Measurements from ENCODE around the gene SPAG17.

Gene SPAG17

DNA sequence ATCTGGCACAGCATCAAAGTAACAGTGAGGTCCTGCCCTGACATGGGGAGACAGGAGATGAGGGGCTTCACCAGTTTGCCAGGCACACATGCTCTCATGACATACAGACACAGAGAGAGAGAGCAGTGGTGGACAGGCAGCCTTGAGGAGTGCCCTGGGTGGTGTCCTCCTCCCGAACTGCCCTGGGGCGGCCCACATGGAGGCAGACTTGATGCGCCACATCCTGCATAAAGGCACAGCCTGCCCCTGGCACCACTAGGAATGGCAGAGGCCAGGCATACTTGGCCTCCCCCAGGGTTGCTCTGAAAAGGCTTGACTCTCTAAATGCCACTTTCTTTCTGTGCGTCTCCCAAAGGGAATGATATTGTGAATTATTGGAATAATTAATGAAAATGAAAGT is 67.5 kb downstream of the SPAG17 start:
- DNase-seq: no peak

DNA sequence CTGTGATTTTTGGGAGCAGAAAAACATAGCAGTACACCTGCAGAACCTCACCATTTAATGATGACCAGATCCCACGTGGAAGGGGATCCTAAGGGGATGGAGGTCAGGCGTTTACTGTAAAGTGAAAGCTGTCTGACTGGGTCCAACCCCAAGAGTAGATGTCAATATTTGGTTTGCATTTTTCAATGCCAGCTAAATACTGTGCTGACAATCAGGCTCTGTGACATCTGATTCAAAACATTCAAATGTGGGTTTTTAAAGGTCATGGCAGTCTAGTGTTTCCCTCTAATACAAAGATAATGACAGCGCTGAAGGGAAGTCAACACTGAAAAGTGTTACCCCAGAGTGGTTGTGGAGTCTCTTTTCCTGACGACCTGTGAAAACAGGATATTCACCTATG is 68.1 kb downstream of the SPAG17 start:
- no peak for DNase-seq

DNA sequence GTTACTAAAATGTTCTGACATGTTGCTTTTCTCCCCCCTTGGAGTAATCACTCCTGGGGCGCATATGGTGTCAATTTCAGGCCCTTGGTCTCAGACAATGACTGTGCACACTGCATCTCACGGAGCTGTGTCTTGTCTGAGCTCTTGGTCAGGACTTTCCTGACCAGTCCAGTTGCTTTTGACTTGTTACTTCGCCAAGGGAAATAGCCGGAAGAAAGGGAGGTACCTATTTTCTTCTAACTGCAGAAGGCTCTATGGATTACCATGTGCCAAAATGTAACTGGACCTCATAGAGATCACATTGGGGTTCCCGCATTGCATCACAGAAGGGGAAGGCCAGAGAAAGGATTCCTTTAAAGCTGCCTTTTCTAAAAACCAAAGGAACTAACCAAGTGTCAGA is 68.6 kb downstream of the SPAG17 start:
- no peak for DNase-seq

DNA sequence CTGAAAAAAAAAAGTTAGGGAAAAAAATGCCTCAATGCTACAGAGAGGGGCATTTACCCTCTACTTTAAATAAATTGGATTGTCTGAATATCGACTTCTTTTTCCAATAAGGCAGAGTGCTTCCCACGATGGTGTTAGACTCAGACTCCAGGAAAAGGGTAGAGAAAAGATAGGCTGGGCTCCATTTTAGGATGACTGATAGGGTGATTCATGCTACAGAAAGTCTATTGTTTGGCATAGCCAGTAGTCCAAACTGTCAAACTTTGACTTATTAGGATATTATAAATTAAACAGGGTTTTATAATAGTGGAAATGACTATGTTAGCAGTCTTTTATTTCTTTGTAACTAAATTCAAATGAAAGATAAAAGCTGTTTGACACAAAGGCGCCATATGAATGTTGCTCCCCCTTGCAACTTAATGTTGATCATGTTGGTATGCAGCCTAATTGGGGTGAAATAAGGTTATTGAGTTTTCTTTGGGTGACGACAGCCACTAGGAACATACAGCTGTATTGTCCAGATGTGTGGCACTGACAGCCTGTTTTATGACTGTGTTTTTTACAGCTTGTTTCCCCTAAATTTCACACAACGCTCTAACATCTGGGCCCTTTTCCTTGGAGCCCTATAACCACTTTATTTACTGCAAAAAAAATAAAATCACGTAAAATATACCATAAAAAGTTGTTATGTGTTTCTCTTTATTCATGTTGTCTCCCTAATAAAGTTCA is 69.3 kb downstream of the SPAG17 start:
- no peak for DNase-seq

DNA sequence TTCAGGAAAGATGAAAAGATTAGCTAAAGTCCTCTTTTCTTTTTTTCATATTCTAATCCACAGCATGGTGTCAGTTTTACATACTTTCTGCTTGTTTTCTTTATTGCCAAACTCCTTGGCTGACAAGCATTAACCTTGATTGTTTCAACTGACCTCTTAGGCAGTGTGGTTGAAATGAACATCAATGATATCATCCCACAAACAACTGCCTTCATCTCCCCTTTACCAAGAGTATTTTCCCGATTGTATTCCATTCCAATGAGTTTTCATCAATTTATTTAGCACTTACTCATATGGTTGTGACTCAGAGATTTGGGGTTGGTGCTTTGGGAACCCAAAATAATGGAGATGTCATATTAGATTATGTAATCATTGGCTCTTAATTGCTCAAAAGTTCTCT is 71.8 kb downstream of the SPAG17 start:
- no peak for DNase-seq

DNA sequence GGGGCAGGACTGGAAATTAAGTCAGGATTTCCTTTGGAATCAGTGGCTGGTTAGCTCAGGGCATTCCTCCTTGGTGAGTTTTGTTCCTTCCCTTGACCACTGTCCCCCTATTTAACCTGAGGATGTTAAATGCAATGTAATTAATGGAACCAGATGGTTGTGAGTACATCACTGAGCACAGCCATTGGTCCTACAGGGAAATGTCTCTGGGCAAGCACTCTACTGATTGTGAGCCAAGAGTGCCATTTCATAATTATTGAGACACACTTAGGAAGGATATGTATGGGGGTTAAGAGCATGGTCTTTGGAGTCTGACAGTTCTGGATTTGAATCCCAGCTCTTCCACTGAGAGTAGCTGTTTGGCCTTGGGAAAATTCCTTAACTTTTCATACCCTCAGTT is 74.4 kb downstream of the SPAG17 start:
- no peak for DNase-seq

DNA sequence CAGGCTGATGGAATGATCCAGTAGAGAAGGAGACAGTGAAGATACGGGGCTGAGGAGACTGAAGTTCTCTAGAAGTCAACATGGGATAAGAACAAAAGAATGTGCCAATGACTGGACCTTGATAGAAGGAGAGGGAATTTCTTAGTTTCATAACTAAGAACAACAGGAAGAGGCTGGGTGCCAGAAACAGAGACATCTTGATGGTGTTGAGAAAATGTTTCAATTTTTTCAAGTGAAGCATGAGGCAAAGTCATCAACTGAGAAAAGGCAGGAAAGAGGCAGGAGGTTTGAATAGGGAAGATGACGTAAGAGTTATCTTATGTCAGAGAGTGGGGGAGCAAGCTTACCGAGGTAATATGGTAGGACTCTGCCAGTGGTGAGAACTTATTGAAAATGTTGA is 80.1 kb downstream of the SPAG17 start:
- no peak for DNase-seq

DNA sequence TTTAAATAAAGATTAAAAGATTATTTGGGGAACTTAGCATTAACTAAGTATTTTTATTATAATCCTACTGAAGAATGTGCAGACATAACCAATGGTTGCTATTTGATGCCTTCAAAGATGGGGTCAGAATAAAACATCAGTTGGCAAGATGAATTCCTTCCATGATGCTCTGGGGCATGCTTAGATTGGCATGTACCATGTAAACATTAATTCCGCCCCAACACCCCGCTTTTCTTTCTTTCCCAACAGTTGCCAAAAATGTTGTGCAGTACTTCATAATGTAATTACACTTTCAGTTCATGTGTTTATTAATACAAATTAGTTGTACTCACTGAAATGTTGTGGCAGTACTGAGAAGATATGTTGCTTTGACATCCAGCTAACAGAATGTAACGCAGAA is 82.6 kb downstream of the SPAG17 start:
- no peak for DNase-seq

DNA sequence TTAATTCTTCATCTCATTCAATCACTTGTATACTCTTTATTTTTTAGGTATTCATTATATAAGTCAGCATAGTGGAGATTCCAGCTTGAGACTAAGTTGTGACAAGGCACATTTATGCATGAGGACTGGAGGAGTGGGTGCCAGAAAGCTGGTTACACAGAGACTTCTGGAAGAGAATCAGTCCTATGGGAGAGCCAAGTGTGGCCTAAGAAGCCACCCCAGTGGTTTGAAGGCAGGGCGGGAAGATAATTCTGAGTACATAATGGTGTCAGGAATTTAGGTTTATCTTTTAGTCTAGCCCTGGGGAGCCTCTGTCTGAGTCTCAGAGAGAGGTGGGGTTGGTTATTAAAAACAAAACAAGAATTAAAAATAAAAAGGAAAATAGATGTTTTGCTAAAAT is 83.0 kb downstream of the SPAG17 start:
- DNase-seq: no peak

DNA sequence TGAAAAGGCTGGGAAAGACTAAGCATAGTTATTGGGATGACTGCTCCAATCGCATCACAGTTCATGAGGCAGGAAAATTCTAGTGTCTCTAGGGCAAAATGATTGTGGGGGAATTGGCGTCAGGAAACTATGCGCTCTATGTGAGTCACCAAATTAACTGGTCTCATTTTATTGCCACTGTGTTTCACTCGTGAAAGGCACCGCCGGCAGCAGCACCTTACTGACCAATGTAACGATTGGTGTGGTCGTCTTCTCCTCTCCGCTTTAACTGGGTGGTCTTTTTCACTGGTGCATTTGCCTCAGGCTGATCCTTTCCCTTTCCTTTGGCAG is 83.5 kb downstream of the SPAG17 start:
- no peak for DNase-seq

DNA sequence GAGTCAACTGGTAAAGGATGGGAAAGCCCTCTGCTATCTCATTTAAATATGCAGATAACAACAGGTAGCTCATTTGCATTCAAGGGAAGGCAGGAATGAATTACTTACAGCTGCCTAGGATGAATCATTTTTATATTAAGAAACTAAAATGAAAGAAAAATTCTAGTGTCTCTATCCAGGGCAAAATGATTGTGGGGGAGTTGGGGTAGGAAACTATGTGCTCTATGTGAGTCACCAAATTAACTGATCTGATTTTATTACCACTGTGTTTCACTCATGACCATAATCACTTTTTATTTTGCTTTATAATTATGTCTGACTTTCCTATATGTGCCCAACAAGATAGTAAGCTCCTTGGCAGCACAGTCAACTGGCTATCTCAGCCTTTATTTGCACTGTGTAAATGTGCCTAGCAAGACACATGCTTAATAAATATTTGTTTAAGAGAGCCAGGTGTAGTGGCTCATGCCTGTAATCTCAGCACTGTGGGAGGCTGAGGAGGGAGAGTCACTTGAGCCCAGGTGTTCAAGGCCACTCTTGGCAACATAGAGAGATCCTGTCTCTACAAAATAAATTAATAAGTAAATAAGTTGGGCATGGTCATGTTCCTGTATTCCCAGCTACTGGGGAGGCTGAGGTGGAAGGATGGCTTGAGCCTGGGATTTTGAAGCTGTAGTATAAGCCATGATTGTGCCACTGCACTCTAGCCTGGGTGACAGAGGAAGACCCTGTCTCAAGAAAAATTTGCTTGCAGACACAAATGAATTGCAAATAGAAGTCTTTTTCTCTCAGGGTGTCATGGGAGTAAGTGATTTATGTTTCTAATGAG is 84.1 kb downstream of the SPAG17 start:
- DNase-seq: no peak

DNA sequence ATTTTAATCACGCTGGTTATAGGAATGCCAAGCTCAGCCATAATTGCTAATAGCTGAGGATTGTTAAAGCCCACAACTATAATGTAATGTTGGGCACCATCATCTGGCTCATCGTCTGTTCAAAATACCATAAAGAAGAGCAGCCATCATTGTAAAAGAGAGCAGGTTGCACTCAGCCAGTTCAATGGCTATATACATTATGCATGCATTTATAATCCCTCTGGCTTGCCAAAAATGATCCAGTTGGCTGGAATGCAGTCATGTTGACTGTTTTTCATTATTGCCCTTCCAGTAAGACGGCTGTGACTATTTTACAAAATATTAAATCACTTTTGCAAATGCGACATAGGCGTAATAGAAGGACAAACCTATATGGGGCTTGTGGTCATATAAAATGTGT is 85.3 kb downstream of the SPAG17 start:
- no peak for DNase-seq

DNA sequence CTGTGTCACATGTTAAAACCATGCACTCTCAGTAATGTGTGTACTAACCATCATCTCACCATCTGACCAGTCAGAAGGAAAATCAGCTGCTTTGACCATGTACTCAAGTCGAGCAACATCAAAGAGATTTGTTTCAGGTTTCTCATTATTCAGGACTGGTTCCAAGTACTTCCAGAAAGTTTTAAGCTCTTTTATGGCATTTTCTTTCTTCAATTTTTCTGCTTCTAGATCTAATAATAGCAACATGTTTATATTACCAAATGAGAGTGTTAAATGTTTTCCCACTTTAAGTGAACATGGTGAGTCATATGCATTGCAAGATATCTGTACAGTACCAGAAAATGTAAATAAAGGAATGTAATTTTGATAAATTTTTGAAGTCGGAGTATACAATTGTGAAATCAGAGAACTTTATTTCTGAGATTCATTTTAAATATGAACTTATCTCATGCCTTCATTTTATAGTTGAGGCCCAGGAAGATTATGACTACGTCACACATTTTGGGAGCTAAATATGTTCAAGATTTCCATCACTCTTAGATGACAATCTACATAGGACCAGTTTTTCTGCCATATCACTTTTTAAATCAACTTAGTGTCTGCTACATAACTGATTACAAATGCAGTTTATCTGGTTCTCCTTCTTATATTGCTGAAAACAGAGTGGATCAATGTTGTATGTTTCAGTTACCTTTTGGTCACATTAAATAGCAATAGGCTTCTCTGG is 87.2 kb downstream of the SPAG17 start:
- DNase-seq: no peak

DNA sequence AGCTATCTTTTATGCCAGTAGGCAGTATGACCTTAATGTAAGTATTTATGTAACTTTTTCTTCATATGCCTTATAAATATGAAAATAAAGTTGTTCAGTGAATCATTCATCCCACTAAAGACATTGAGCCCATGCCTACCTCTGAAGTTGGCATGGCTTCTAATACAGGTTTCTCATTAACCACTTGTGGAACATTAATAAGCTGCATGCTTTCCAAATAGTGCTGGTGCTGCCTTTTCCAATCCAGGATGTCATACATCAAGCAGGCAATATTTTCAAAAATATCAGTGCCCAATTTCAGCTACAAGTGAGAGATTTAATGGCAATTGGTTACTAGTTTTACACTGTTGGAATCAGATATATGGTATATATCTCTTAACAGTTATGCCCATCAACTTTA is 92.0 kb downstream of the SPAG17 start:
- DNase-seq: no peak

DNA sequence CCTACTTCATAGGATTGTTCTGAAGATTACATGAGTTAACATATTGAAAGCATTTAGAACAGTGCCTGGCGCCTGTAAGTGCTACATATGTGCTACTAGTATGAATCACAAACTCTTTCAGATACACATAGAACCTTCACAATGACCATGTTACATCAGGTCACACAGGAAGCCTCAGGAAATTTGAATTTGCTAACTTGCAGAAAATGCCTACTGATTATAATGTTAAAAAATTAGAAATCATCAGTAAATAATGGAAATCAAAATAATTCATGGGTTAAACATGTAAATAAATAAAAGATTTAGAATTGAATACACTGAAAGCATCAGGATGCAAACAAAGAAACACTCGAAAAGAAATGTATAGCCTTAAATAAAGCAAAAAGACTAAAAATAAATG is 94.9 kb downstream of the SPAG17 start:
- DNase-seq: no peak

DNA sequence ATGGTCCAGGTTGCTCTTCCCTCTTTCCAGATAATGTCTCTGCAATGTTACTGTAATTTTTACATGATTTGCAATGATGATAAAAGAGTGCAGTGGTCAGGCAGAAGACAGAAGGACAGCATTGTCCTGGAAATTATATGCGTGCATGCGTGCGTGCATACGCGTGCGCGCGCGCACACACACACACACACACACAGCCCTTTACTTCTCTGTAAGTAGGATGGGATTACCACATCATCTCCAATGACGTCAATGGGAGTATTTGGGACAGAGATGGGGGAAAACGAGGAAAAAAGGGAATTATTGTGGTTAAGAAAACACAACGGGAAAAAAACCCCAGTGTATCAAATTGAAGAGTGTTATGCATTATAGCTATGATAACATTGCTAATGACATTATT is 99.7 kb downstream of the SPAG17 start:
- DNase-seq: no peak

DNA sequence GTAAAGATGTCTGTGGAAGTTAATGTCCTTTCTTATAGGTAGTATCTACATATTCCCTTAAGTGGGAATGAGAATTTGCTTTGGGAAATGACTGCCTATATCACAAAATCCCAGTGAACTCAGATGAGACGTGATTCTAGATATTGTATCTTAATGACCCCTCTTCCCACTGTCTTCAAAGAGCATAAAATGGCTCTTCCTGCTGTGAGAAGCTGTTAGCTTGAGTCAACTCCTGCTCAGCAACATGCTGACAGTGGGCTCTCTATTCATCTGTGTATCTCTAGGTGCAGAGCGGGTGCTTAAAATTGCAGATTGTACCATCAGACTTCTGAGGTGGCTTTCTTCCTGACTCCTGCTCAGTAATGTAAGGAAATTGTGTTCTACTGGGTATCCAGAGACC is 100.6 kb downstream of the SPAG17 start:
- no peak for DNase-seq

DNA sequence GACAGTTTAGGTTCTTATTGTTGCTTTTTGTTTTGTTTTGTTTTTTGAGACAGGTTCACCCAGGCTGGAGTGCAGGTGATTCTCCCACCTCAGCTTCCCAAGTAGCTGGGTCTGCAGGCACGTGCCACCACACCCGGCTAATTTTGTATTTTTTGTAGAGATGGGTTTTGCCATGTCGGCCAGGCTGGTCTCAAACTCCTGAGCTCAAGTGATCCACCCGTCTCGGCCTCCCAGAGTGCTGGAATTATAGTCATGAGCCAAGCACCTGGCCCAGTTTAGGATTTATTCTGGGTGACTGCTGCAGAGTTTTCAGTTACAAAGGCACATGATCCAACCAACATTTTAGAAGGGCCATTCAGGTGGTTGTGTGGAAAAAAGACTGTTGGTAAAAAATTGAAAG is 102.0 kb downstream of the SPAG17 start:
- DNase-seq: no peak

DNA sequence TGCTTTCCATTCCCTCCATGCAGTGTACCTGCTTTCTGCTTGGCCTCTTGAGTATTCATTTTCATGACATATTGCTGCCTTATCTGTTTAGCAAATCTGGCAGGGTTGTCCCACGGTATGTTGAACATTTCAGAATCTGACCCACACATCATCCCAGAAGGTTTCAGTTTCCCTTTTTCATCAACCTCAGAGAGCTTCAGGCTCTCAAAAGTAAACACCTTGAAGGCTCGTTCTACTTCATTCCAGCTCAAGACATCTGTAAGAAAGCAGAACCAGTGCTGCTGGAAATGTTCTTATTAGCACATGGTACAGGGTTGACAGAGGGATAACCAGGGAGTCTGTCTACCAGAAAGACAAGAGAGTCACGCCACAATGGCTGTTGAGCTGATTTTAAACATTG is 103.6 kb downstream of the SPAG17 start:
- DNase-seq: no peak

DNA sequence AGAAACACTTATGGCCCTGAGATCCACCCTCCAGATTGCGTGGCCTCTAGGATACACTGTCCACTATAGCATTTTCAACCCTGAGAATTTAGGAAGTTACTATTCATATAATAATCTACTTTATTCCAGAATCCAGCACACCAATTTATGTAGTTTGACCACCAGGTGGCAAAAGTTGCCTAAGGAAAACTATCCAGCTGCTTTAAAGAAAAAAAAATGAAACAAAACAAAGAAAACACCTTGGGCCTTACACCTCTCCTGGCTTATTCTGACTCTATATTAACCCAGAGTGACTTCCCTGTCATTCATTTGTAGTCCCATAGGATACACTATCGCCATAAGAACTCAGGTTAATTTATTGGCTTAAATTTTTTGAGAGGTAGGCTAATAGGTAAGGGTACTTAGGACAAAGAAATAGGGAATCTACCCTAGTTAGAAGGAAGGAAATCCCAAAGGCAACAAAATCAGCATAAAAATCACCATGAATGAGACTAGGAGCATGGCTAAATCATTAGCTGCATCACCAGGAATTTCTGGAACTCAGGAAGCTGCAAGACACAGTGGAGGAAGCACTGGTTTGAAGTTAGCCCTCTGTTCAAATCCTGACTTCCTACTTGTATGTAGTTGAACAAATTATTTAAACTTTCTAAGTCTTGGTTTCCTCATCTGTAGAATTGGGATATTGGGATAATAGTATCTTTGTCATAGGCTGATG is 107.5 kb downstream of the SPAG17 start:
- DNase-seq: no peak

DNA sequence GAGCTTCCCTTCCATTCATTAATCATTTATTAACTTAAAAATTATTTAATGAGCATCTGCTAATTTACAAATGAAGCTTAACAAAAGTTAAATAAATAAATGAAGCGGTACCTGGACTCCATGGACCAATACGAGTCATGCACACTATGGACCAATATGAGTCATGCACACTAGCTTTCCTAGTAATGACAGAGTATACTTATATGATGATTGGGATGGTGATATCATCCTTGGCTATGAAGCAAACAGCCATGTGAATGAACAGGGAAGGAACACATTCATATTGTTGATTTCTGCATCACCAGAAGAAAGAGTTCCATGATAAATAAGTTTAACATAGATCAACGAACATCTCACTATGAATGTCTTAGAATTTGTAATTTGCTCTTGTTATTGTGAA is 109.9 kb downstream of the SPAG17 start:
- no peak for DNase-seq

DNA sequence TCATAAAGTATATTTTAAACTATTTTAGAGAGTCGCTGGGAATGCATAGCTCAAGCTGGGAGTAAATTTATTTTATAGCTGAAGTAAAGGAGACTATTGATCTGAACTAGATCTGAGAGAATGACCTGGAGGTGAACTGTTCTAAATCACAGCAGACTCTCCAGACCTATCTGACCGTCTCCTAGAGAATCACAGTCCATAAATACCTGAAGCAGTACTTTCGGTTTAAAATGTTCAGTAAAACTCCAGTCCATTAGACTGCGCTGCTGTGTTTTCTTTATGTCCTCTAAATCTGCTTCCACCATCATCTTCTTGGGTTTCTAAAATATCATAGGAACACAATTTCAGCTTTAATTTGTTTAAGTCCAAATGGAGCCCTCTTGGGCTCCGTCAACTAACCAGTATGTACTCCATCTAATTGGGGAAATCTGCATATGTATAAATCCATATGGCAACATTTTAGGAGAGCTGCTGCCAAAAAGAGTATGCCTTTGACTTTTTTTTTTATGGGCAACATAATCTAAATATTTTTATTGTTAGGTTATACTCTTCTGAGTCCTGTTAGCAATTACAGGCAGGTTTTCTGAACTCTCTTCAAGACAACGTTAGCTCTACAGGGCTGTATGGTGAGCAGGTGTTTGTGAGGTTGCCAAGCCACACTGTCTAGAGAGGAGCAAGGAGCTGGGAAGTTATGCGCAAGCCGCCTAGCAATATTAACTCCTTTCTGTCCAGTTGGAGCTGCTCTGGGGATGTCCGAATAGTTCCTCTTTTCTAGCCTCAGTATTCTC is 111.2 kb downstream of the SPAG17 start:
- no peak for DNase-seq

DNA sequence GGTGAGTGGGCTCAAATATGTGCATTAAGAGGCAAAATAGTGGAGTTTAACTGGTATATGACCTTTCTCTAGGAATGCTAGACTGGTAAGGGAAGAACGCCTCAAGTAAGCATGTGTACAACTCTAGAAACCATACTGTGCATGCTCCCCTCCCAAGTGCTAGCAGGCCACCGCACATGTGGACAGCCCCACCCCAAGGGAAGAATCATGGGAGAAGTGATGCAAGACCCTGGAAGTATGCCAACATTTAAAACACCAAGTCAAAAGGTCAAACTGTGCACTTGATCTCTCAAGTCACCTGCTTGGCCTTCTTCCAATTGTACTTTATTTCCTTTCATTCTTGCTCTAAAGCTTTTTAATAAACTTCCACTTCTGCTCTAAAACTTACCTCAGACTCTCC is 135.0 kb downstream of the SPAG17 start:
- no peak for DNase-seq

All from stimulated activated naive CD4-positive, alpha-beta T cell treated with Interleukin-2 at 50 U/mL for 16 hours (primary cell).